Activated CD4-positive, alpha-beta T cell treated with anti-CD3 and anti-CD28 coated beads for 4 hours (primary cell): ENCODE data around the gene ICE2.

Source experiments
- DNase-seq, 2 donors: peaks; one replicate each; pipeline ENCODE4 v3.0.0-alpha.2; 2020

The ICE2 gene

DNA sequence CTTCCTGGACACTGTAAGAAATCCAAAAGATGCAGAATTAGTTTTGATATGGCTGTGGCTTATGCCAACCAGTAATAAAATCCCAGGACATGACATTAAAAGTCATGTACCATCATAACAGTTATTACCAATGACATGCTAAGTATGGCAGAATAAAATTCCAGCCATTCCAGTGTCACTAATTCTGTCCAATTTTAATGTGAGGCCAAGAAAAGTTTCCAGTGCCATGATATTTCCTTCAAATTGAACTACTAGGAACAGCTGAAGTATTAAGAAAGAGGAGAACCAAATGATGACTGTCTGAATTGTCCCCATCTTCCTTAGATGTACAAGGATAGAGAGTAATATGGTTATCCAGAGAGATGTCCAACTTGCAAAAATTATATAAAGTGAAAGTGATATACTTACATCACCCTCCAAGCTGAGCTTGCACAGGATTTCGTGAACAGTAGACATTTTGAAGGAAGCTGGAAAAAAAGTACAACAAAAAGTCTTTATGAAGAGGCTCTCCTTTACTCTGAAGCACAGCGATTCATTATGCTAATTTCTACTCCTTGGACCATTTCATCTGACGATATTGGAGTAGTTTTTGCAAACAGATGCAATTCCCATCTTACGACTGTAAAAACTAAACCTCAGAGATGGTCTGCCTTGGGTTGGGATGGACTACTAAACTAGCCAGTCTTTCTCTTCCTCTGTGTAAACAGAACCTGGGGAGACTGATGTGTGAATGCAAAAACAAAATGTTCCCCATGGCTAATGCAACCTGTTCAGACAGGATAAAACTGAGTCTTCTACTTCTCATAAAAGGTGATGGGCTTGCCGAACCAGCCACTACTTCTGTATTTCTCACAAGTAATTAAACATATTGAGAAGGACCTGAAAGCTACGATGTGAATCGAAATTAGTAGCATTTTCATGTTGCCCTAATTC, 93.1 kb downstream of the ICE2 start:
- no peak for DNase-seq

DNA sequence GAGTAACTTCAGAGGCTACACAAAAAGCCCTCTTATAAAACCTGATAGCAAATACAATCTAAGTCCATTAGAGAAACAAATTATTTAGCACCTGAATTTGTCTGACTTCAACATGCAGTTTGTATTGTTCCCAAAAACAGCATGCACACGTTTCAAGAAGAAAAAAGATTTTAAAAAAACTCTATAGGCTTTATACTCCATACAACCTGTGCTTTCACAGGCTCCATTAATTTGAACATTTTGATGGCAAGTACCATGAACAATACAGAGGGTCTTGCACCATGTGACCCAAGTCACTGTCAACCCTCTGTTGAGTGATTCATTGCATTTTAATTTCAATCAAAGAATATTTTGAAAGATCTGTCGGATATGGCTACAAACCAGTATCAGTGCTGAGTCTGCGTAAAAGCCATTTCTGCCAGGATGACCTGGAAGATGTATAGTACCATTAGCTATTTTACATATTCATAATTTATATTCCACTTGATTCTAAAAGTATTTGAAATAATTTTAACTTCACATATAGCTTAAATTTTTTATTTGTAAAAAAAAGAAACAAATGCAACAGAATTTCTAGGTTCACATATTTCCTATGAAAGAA, 94.3 kb downstream of the ICE2 start:
- DNase-seq, result no peak

DNA sequence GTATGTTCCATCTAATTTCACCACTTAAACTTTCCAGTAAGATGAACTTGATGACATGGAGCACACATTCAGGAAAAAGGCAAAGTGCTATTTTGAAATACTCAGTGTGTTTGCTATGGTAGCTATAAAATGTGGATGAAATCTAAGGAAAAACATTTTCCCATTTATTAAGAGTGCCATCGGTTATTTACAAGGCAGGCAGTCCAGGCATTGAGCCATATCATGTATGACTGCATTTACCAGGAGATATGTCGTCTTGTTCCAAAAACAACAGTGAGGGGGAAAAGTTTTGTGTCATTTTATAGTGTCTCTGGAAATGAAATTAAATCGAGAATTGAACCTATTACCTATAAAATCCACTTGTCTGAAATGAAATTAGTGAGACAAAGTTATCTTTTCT, 94.9 kb downstream of the ICE2 start:
- no peak for DNase-seq

DNA sequence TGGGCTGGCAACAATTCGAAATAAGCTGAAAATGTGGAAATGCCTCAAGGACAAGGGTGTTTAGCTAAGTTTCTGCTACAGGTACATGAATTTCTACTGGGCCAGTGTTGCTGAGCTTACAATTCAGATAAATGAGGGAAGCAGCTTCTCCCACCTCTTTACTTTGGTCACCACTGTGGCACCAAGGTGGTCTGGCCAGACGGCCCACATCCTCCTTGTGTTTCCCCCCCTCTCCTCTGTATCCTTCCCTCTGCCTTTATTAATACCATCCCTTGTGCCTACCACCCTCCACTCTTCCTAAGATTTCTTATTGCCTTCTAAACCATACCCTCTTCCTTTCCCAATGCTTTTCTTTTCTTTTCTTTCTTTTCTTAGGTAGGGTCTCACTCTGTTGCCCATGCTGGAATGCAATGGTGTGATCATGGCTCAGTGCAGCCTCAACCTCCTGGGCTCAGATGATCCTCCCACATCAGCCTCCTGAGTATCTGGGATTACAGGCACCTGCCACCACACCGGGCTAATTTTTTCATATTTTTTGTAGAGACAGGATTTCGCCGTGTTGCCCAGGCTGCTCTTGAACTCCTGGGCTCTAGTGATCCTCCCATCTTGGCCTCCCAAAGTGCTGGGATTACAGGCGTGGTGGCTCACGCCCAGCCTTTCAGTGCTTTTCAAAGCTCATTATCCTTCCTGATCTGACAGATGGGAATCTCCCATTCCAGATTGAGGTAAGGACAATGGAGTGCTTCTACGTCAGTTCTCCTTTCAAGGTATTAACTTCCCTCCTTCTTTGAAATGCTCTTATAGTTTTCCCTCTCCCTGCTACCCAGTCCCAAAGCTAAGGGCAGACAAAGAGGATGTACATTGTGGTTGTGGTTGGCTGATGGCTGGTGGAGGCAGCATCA, 95.9 kb downstream of the ICE2 start:
- DNase-seq, result no peak

DNA sequence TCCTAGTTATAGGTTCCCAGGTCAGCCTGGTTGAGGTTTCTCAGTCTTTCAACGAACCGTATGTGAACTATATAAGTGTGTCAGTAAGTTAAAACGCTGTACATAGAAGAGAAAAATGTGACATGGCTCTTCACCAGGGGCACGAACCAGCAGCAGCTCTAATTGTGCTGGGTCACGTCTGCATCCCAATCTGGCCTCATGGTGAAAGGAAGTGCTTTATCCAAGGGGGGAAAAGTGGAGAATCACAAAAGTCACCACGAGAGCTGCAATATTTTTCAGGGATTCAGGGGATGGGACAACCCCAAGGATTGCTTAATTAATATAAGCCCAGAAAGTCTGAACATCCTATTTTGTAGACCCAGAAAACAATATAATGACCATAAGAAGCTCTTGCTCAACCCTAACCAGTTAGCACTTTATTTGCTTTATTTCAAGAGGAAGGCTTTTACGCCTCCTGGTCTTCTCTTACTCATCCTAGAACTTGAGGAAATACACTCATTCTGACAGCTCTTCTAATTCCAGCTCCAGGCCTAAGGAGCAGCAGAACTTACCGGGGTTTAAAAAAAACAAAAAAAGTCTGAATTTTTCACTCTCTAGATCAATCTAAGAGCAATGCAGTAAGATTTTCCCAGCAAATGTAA, 97.7 kb downstream of the ICE2 start:
- DNase-seq, result no peak

DNA sequence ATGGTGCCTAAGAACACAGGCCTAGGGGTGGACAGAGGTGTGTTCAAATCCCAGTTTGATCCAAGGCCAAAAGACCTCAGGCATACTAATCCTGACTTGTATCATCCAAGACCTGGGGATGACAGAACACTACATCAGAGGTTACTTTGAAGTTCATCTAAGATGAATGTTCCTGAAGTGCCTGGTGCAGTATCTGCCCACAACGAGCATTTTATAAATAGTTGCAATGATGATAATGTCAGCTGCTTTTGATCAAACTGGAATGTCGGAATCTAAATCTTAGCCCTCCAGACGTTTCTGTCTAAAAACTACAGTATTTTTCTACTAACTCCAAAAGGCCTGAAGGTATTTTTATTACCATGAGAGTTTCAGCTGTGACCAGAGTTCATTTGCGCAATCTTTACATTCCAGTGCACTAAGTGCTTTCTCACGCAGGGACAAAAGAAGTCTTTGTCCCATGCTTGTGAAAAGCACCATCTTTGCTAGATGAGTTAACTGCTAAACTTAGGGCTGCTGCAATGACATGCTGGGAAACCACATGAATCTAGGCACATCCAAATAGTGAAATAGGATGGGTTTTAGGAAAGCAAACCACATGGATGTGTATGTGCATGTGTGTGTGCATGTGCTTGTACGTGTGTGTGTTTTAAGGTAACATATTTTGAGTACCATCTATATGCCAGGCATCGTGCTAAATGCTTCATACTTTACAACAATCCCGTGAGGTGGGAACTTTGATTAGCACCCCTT, 99.2 kb downstream of the ICE2 start:
- no peak for DNase-seq

DNA sequence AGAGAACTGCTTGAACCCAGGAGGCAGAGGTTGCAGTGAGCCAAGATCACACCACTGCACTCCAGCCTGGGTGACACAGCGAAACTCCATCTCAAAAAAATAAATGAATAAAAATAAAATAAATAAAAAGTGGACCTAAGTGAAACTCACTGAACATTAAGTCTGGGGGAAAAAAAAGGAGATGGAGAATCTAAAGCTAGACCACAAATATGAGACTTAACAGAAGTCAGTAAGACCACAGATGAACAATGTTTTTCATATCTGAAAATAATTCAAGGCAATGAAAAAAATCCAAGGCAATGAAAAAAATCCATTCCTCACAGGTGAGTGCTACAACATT, 99.8 kb downstream of the ICE2 start:
- DNase-seq, result no peak

DNA sequence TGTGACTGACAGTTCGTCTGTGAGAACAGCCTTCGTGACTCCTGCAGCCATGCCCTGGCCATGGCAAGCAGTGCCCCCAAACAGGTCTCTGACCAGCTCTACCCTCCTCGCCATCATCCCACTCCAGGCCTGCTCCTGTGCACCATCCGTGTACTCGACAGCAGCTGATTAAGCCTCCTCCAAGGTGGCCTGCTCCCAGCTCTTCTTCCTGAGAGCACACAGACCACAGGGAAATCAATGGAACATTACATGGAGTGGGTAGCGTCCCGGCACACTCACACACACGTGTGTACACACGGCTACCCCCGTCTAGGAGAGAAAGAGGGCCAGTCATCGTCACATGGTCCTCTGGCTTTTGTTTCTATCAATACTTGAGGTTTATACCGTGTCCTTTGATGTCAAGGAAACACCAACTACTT, 102.3 kb downstream of the ICE2 start:
- DNase-seq, result no peak

DNA sequence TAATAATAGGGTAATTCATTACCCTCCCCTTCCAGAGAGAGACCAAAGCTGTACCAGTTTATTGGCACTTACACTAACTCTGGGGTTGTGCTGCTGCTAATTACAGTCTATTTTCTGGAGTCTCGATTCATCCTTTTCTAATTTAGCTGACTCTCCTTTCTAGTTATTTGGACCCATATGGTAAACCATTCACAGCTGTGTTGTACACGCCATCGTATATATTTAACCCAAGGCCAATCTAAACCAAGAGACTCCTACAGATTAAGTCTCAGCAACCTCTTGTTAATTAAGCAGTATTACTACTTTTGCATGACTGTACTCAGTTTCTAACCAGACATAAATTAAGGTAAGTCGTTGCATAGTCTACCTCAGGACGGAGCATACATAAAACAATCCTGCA, 103.6 kb downstream of the ICE2 start:
- no peak for DNase-seq

DNA sequence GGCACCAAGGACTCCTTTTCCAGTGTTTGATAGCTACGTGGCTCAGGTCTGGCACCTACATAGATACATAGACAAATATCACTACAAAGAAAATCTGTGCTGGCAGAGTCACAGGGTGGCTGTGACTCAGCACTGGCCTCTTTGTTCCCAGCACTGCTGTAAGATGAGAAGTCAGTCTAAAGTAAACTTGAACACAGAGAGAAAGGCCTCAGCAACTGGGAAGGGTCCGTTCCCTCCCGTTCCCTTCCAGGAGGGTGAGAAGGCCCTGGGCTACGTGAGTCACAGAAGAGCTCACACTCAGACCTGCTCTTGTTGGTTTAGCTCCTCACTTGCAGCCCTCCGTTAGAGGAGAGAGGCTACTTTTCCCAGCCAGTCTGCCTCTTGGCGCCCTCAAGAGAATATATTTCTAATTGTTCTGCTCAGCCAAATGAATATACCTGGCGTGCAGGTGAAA, 104.3 kb downstream of the ICE2 start:
- no peak for DNase-seq

DNA sequence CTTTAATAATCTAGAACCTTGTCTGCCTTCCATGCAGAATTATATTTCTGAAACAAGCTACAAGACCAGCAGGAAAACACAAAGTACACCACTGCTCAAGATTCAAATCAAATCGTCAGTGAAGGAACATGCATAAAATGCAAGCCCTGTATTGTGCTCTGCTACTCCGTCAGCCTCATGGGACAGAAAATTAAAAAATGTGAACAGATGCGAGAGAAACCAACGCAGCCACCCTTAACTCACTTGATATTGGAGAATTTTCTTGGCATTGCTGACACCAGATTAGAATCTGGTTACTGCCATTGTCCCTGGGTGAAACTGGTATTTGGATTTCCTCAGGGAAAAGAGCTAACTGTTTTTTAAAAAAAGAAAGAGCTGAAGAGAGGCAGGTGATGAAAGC, 104.7 kb downstream of the ICE2 start:
- no peak for DNase-seq

DNA sequence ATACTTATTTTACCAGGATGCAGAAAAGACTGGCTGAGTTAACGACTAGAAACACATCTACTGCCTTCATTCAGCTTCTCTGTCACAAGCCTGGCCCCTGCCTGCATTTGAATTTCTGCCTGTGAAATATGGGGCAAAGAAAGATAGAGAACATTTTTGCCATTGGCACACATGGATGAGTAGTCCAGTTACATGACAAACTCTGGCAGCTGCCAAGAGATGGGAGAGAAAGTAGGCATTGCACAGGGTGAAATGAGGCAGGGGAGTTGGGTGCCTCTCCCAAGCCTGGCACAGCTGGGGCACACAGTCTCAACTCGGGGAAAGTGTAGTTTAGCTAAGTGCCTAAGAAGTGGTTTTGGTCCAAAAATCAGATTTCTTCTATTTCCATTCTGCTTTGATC, 105.2 kb downstream of the ICE2 start:
- DNase-seq, result no peak

DNA sequence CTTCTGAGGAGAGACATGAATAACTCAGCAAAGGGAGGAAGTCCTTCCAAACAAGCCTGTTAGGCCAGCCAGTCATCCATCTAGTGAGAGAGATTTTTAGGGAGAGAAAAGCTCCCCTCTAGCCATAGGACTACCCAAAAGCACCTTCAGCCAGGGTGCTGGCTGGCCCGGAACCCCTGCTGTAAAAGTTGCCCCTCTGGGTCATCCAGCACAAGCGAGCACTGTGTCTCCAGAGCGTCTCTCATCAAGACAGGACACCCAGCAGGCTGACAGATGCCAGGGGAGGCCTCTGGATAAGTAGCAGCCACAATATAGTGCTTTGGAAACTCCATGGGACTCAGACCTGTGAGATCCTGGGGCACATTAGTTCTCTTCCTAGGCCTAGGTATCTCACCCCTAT, 105.6 kb downstream of the ICE2 start:
- no peak for DNase-seq

DNA sequence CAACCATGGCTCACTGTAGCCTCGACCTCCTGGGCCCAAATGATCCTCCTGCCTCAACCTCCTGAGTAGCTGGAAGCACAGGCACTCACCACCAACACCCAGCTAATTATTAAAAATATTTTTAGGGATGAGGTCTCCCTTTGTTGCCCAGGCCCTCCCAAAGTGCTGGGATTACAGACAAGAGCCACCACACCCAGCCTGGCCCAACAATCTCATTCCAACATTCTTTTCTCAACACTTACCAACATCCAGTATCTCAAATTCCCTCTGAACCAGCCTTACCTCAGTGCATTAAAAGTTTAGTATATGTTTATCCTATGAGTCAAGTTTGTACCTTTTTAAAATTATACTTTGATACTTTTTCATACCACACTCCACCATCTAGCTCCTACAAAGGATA, 106.2 kb downstream of the ICE2 start:
- DNase-seq, result no peak

DNA sequence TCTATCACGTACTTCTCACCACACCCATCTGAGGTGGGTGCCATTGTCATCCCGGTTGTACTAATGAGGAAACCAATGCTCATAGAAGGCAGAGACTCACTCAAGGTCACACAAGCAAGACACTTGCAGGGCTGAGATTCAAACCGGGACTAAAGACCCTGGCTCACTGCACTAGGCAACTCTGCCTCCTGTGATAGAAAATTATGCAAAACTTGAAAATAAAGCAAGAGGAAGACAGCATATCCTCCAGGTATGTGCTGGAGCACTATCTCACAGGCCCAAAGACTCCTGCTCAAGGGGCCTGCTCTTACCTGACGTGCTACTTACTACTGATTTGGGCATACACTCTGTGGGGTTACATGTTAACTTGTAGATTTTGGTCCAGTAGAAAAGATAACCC, 106.7 kb downstream of the ICE2 start:
- no peak for DNase-seq

DNA sequence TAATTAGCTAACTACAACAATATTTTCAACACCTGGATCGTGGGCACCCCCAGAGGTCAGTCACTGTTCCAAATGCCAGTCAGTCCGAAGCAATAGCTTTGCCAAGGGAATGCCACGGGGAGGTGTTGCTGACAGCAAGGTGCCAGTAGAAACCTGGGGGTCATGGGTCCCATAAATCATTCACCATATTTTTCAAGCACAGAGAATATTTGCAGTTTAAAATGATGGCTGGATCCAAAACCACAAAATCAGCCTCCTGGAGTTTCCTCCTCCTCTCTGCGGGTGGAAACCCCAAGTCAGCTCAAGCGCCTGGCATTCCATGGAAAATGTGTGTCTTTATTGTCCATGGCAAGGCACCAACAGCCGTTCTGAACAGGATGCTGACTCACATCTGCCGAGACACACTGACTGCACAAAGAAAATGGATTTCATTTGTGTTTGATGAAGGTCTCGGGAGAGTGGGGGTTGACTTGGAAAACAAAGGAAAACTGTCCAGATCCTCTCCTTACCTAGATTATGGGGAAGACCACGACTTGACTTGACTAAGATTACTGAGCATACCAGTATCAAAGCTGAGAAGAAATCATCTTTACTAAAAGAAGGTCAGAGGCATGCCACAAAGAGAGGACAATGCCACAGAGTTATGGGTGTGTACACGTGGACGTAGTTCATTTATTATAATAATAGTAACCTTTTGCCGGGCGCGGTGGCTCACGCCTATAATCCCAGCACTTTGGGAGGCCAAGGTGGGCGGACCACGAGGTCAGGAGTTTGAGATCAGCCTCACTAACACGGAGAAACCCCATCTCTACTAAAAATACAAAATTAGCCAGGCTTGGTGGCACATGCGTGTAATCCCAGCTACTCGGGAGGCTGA, 107.5 kb downstream of the ICE2 start:
- peak; percentile 30 to 34 for DNase-seq

DNA sequence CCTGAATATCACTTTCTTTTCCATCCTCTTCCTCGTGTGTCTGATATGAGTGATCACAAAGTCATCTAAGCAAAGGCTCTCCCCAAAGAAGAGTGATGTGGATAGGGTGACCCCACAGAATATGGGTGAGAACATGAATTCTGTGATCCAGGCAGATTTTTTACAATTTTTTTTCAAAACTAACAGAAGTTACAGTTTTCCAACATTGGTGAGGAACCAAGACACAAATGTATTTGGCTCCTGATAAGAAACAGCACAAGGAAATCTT, 108.1 kb downstream of the ICE2 start:
- no peak for DNase-seq

DNA sequence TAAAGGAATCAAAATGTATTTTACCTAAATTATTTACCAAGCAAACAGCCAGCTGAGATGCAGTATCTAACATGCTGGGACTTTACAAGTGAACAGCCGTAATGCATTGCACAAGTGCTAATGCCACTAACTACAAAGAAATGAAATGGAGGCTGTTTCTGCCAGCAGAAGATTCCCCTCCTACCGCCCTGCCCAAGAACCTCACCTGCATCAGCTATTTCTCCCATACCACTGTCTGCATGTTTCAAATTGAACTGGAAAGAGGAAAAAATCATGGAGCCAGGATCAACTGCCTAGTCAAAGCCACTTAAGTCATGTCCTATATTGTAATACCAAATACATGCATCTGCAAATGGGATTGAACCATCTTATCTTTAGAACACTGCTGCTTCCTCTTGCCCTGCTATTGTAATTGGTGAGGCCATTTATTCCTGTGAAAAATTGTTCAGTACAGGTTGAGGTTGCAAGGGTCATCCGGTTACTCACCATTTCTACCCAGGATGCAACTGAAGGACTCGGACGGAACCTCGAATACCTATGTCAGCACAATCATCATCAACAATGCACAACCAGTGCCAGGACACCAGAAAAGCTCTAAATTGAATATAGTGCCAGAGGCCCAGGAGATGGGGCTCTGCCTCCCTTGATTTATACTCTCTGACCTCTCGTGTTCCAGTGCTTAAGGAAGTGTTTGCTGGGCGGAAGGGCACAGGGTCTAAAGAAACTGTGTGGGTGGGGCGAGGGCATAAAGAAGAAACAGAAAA, 108.7 kb downstream of the ICE2 start:
- DNase-seq, result no peak

DNA sequence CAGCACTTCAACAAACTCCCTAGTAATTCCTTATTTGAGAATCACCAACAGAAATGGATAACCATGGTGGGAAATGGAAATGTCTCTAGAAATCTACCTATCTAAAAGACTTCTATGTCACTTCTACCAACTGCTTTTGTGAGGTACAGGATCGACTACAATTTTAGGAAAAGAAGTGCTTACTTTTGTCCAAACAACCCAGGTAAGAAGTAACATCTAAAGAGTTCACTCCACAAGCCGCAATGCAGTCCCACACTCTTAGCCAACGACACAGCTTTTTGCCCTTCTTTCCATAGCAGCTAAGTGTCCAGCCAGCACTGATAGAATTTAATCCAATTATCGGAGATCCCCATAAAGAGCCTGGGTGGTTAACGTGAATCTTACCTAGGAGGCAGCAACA, 109.2 kb downstream of the ICE2 start:
- DNase-seq, result no peak
